KOPT-K1 (cell line): Measurements from ENCODE around the gene STX1B.

Experiments used
- H3K27ac ChIP-seq: fragments of 200-600 bp; sonication (generic); 2 replicates; pipeline ENCODE4 v1.5.1; 2016; ENCODE audit warnings: antibody characterized with exemption, mild to moderate bottlenecking, low read depth, low read length; ENCODE audit not compliant: poor library complexity, severe bottlenecking
- H3K36me3 ChIP-seq: fragments of 200-600 bp; sonication (generic); 2 replicates; pipeline ENCODE4 v1.5.1; 2017; ENCODE audit warnings: antibody characterized with exemption, mild to moderate bottlenecking, low read length, moderate library complexity; ENCODE audit not compliant: insufficient read depth
- H3K9me3 ChIP-seq: fragments of 200-600 bp; sonication (generic); 2 replicates; pipeline ENCODE4 v1.5.1; 2017; ENCODE audit warnings: antibody characterized with exemption, low read length, mild to moderate bottlenecking; ENCODE audit not compliant: insufficient read depth, poor library complexity, severe bottlenecking

Gene STX1B

GRCh38 chr16:30961384-30961783, 49.1 kb downstream of the STX1B start:
- H3K36me3 ChIP-seq, result peaks cover 76% of the 10 kb centered on the region
- H3K9me3 ChIP-seq, result no peaks in the 10 kb centered on the region
- H3K27ac ChIP-seq, result no peak overlapping the region

- no peaks in the 10 kb centered on the region for H3K9me3 ChIP-seq
- H3K36me3 ChIP-seq, result peaks cover 46% of the 10 kb centered on the region
- H3K27ac ChIP-seq, result peak overlapping the region; percentile 96
These were observed 52.0 kb downstream of the STX1B start for GRCh38 chr16:30958175-30959079.

DNA sequence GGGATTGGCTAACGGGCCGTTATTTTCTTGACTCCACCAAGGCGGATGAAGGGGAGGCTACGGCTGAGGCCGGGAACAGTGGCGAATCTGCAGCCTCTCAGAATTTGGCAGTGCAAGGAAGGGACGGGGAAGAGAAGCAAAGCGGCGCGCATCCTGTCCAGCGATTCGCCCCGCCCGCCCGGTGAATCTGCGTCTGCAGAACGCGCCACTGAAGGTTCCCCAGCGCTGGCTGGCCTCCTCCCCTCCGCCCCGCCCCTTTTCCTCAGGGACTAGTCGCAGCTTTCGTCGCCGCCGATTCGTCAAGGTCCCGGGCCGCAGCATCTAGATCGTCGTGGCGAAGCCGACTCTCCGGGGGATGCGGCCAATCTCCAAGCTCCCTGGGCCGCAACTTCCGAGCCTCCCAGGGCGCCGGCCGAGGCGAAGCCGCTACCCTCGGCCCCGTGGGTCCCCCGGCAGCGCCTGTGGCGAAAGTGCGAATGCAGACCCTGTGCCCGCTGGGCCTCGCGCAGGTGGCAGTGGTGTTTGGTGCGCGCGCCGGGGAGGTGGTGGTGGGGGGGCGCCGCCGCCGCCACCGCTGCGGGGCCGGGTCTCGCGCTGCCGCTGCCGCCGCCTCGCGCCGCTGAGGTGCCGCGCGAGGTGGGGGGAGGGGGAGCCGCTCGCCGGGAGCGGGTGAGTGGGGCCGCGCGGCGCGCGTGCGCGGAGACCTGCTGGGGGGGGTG, 52.8 kb downstream of the STX1B start, which contains the start of gene SETD1A:
Gene SETD1A, plus strand, starts transcription at position 299 of the 719 bp plus-strand sequence. CDS start 978 bp downstream, outside the sequence.
- H3K9me3 ChIP-seq, result no peaks in the 10 kb centered on the region
- peak within 1 kb of the TSS; percentile 96 for H3K27ac ChIP-seq
- peaks cover 38% of the 10 kb centered on the region for H3K36me3 ChIP-seq

GRCh38 chr16:30956601-30957455, 53.6 kb downstream of the STX1B start:
- no peaks in the 10 kb centered on the region for H3K9me3 ChIP-seq
- H3K36me3 ChIP-seq, result peaks cover 30% of the 10 kb centered on the region
- peak overlapping the region; percentile 96 for H3K27ac ChIP-seq

- Histone ChIP-seq H3K9me3 (no peaks in the 10 kb centered on the region), H3K36me3 (peaks cover 12% of the 10 kb centered on the region), H3K27ac (no peak overlapping the region)
These were observed 55.4 kb downstream of the STX1B start for GRCh38 chr16:30954993-30955392.

- Histone ChIP-seq H3K27ac (peak overlapping the region; percentile 62), H3K9me3 (no peaks in the 10 kb centered on the region), H3K36me3 (no peaks in the 10 kb centered on the region)
These were observed 56.8 kb downstream of the STX1B start for GRCh38 chr16:30953511-30954124.

DNA sequence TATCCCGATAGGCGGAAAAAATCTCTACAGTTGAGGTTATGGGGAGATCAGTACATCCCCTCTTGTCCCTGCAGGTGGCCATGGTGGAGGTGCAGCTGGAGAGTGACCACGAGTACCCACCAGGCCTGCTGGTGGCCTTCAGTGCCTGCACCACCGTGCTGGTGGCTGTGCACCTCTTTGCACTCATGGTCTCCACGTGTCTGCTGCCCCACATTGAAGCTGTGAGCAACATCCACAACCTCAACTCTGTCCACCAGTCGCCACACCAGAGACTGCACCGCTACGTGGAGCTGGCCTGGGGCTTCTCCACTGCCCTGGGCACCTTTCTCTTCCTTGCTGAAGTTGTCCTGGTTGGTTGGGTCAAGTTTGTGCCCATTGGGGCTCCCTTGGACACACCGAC, 57.3 kb downstream of the STX1B start:
- peak overlapping the region; percentile 62 for H3K27ac ChIP-seq
- no peaks in the 10 kb centered on the region for H3K9me3 ChIP-seq
- peaks cover 3% of the 10 kb centered on the region; the same call in 1 of the 2 replicates for H3K36me3 ChIP-seq

- peak overlapping the region; percentile 77 for H3K27ac ChIP-seq
- peaks cover 16% of the 10 kb centered on the region; the same call in 1 of the 2 replicates for H3K36me3 ChIP-seq
- no peaks in the 10 kb centered on the region for H3K9me3 ChIP-seq
These were observed 58.7 kb downstream of the STX1B start for GRCh38 chr16:30951750-30952149.

GRCh38 chr16:30951193-30951592, 59.2 kb downstream of the STX1B start:
- H3K27ac ChIP-seq, result peak overlapping the region; percentile 77
- H3K9me3 ChIP-seq, result no peaks in the 10 kb centered on the region
- peaks cover 21% of the 10 kb centered on the region; the same call in 1 of the 2 replicates for H3K36me3 ChIP-seq

GRCh38 chr16:30950516-30951065, 59.8 kb downstream of the STX1B start:
- Histone ChIP-seq H3K27ac (peak overlapping the region; percentile 77), H3K9me3 (no peaks in the 10 kb centered on the region), H3K36me3 (peaks cover 21% of the 10 kb centered on the region; the same call in 1 of the 2 replicates)

DNA sequence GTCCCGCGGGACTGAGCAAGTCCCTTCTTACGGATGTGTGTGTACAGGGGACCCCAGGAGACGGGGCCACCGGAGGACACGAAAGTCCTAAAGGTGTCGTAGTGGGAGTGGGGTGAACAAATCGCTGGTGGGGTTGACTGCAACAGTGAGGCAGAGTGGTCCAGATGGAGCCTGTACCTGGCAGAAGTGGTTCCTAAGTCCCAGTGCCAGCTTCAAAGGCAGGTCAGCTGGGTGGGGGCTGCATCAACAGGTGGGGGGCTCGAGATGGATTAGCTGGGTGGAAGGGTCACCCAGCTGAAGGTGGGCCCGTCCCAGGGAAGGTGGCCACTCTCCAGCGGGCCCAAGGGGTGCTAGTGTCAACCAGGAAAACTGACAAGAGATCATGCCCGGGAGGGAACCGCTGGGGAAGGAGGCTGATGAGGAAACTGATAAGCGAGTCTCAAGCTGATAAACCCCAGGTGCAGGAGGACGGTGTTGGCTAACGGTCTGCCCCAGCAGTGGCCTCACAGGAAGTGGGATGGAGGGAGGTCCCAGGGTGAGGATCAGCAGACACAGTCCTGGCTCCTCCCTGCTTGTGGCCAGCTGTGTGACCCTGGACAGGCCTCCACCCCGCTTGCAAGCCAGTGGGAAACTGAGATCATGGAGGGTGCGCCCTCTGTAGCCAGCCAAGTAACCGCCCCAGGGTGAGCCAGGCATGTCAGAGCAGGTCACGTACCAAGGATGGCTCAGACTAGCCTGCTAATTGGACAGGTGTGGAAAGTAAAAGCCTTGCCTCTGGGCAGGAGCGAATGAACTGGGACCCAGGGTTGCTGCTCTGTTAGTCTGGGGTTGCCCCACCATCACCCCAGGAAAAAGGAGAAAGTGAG, 60.6 kb downstream of the STX1B start:
- H3K27ac ChIP-seq, result peak overlapping the region; percentile 77
- peaks cover 26% of the 10 kb centered on the region; the same call in 1 of the 2 replicates for H3K36me3 ChIP-seq
- no peaks in the 10 kb centered on the region for H3K9me3 ChIP-seq

GRCh38 chr16:30948667-30949649, 61.5 kb downstream of the STX1B start, which contains the start of gene ORAI3:
ORAI3 (plus strand) TSS chr16:30949068; CDS start chr16:30949290, 222 bp downstream.
- H3K36me3 ChIP-seq, result peaks cover 35% of the 10 kb centered on the region
- no peaks in the 10 kb centered on the region for H3K9me3 ChIP-seq
- peak within 1 kb of the TSS; percentile 77 for H3K27ac ChIP-seq
